Stimulated activated naive CD8-positive, alpha-beta T cell treated with anti-CD3 and anti-CD28 coated beads, Interleukin-15, Interleukin-2, amounts not matched to agents 100 U/mL and 50 U/mL, for 24 hours (primary cell): ENCODE measurements around the gene FAM107B.
A peak's percentile ranks its signal among the peaks of the same experiment; 100 is the strongest.
"Not testable (repeated sequence)": the region's sequence is repeated elsewhere in the genome, so short reads cannot be mapped to it uniquely, and the experiment has no call there.

Experiments
- ATAC-seq: fragments of 150-1000 bp; cut with Tn5 transposase; one replicate; pipeline ENCODE4 v1.10.0; 2021
- DNase-seq: peaks from one replicate; pipeline ENCODE4 v3.0.0; 2021

Gene FAM107B

GRCh38 chr10:14598809-14599764, 175.6 kb downstream of the FAM107B start:
- ATAC-seq (no peak), DNase-seq (no peak)

- ATAC-seq = no peak
- no peak for DNase-seq
These were observed 179.0 kb downstream of the FAM107B start for GRCh38 chr10:14595526-14596182.

GRCh38 chr10:14594878-14595525, 179.7 kb downstream of the FAM107B start:
- ATAC-seq (no peak), DNase-seq (no peak)

DNA sequence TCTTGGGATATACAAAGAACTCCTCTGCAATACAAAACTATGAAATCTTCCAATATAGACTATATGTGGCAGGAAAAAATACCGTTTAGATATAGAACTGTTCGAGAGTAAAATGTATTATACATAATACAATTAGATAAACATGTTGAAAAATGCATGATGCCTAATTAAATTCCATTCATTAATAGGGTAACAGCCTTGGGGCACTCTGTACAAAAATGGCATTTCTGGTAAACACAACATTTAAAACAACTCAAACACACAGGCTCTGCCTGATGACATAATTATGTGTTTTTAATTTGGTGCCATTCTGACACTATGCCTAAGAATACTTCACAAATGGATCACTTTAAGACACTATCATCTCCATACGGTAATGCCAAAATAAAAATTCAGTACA, 180.9 kb downstream of the FAM107B start:
- no peak for DNase-seq
- no peak for ATAC-seq

GRCh38 chr10:14592566-14592965, 182.1 kb downstream of the FAM107B start:
- no peak for DNase-seq
- ATAC-seq = no peak

DNA sequence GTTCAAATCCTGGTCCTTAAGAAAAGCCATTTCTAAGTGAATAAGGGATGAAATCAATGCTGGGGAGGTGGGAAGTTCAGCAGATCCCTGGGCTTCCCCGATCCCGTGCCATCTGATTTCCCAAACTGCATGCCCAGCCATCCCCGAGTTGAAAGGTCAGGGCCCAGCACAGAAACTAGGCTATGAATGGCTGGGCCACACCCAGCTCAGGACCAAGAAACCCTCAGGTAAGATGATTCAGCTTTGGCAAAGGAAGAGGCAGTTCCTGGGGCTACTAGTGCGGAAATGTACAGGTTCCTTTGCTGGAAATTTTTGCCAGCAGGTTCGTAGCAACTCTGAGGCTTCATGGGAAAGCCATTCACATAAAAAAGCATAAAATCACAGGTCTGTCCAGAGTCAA, 182.7 kb downstream of the FAM107B start:
- ATAC-seq (no peak), DNase-seq (no peak)

DNA sequence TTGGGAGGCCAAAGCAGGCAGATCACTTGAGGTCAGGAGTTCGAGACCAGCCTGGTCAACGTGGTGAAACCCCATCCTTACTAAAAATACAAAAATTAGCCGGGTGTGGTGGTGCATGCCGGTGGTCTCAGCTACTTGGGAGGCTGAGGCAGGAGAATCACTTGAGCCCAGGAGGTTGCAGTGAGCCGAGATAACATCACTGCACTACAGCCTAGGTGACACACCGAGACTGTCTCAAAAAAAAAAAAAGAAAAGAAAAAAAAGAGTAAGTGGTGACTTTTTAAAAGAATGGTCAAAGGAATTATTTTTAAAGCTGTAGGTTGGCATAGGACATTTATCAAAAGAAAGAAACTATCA, 185.8 kb downstream of the FAM107B start:
- not testable (repeated sequence) for ATAC-seq
- peak; percentile 17 for DNase-seq

DNA sequence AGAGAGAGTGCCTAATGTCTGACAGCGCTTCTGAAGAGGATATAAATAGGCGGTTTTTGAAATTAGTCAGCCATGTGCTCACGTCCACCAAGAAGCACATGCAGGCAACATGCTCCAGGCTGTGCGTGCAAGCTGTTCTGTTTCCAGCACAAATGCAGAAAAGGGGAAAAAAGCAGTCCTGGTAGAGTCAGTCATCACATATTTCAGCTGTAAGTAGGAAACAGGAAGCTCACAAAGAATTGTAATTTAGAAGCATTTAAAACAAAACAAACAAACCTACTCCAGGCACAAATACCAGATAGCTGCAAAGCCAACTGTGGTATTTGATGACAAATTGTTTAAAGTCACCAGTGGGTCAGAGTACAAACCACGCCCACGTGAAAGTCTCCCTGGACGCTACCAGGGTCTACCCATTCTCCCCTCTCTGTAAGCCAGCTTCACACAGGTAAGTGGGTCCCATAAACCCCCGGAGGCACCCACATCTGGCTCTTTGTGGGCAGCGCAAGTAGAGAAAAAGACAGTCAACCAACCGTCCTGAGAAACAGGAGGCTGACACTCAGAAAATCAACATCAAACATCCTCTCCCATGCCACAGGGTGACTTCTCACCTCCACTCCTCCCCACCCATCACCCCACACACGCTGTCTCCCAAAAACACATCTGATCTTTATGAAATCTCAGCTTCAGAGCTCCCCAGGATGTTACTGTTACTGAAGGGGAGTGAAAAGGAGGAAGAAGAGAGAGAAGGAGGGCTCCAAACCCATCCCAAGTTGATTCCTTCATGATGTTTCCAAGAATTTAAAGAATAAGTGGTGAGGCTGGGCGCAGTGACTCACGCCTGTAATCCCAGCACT, 186.4 kb downstream of the FAM107B start:
- peak; percentile 51 for DNase-seq
- peak; percentile 80 for ATAC-seq

DNA sequence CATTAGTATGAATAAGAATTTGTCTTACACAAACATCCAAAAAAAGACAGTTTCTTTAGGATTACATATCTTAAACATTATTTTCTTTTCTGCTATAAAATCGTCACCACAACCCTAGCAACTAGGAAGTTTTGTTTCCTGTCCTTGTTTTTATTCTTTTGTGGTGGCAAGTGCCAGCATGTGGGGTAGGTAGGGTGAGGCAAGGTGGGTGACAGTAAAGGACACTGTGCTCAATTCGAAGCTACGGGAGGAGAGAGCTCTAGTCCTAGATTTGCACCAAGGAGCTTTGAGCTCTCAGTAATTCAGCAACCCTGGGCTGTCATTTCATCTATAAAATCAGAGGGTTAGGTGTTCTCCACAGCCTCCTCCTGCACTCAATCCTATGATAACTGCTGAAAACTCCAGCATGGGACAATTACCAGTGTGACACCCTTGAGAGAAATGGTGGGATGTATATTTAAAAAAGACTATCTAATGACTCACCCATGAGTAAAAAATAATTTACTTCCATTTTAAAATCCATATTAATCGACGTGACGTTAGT, 187.1 kb downstream of the FAM107B start:
- ATAC-seq (peak; percentile 10), DNase-seq (no peak)

DNA sequence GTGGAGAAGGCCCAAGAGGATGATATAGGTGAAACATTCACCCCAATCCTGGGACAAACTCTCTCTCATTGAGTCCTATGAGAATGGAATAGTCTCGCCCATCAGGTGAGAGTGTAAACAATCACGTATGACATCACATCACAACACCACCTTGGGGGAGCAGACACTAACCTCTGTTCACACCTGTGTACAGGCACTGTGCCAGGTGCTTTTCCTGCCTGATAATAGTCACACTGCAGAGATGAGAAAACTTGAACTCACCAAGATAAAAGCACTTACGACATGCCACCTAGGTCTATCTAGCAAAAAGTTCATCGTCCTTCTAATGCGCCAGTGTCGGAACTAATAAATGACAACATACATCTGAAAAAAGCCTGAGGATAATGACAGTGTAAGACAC, 187.8 kb downstream of the FAM107B start:
- ATAC-seq (no peak), DNase-seq (no peak)

GRCh38 chr10:14585287-14586193, 189.2 kb downstream of the FAM107B start:
- DNase-seq (no peak), ATAC-seq (no peak)

DNA sequence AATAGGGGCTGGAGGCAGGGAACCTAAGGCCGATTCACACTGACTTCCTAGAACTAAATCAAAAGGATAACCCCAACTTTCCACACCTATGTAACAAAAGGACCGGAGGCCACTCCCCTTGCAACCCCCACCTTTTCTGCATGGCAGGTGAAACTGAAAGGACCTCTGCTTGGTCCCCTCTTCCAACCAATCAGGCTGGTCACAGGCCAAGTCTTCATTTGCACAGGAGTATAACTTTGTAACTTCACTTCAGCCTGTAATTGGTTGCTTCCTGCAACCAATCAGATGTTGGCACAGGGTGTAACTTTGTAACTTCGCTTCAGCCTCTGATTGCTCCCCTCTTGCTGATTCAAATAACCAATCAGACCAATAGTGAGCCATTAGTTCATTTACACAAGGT, 190.0 kb downstream of the FAM107B start:
- ATAC-seq (peak; percentile 3), DNase-seq (peak; percentile 38)

DNA sequence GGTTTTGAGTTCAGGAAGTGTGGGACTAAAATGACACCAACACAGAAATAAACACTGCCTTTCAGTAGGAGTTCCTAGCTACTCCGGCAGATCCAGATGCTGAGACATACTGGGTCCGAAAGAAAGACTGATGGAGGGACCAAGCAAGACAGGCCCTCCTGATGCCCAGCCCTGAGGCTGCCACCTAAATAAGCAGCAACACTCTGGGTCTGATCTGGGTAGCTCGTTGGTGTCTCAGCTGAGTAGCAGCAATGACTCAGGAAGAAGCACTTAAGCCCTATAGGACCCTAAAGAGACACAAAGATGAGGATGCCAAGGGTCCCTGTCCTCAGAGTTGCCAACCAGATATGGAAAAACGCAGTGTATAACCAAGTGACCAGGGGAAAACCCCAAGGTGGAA, 190.7 kb downstream of the FAM107B start:
- DNase-seq (no peak), ATAC-seq (no peak)

DNA sequence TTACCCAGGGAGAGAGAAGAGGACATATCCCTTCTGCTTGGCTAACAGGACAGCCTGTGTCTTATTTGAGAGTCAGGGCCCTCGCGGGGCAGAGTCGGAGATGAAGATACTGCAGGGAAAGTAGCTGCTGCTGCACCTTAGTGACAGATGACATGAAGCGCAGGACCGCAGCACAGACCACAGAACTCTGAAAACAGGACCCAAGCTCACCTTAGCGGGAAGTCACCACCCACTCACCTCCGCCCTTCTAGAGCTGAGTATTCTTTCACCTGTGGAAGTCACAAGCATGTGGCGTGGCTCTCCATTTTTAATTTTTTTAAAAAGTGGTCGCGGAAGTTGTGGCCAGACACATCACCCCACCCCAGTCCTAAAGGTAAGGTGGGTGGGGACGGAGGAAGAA, 191.4 kb downstream of the FAM107B start:
- DNase-seq (peak; percentile 75), ATAC-seq (peak; percentile 58)

GRCh38 chr10:14581553-14582321, 193.0 kb downstream of the FAM107B start:
- ATAC-seq = no peak
- DNase-seq = no peak

DNA sequence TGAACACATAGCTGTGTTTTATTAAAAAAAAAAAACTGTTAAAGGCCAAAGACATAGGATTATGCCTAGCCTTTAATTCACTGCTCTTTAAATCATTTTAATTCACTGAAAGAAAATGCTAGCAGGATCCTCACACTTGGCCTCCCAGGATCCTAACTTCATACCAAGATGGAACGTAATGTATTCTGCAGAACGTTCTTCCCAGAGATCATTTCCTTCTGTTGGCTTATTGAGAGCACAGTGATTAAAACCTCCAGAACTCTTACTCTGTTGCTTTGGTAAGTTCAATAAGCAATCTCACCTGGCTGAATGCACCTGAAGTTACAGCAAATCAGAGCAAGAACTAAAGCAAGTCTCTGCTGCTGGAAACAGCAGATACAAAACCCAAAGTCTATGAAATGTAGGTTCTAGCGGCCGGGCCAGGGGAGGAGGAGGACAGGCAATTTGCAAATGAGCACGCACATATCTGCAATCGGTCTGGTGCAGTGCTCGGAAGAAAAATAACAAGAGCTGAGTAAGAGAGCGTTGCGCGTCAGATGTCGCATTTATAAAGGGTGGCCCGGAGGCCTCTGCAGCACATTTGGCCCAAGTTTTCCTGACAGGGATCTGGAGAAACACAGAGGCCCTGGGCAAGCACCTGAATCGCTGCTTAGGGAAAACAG, 193.9 kb downstream of the FAM107B start:
- no peak for DNase-seq
- no peak for ATAC-seq

DNA sequence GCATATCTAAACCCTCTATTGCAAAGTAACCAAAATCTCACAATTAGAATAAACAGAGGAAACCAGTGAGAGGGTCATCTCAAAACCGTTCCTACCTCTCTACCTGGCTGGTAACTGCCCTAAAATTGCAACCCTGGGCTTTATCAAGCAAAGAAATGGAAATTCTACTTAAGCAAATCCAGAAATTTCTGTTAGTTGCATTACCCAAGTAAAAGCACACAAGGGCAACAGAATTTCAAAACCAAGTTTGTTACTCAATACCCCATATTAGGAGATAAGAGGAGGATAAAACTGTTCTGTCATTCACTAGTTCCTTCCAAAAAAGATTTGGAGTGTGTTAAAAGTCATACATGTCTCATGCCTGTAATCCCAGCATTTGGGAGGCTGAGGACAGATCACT, 195.3 kb downstream of the FAM107B start:
- no peak for ATAC-seq
- no peak for DNase-seq

- no peak for DNase-seq
- no peak for ATAC-seq
These were observed 196.4 kb downstream of the FAM107B start for GRCh38 chr10:14578060-14578952.
